PC-3 (cell line): ENCODE data around the gene ISL2.

Experiments
- EZH2 ChIP-seq: fragments of 300-600 bp; sonication (generic); IDR thresholded peaks from one replicate; pipeline ENCODE4 v1.6.1; 2017; ENCODE audit warnings: antibody characterized with exemption, mild to moderate bottlenecking, low read length; ENCODE audit not compliant: unreplicated experiment
- EZH2phosphoT487 ChIP-seq: fragments of 300-600 bp; sonication (generic); IDR thresholded peaks from 2 replicates; pipeline ENCODE4 v1.6.1; 2018; ENCODE audit warnings: mild to moderate bottlenecking, antibody characterized with exemption, low read length, borderline replicate concordance
- TF ChIP-seq, protein P1 (sequence below): fragments of 300-600 bp; sonication (generic); conservative IDR thresholded peaks from 2 replicates; pipeline ENCODE4 v1.5.1; 2017; ENCODE audit warnings: antibody characterized with exemption, low read depth, mild to moderate bottlenecking, low read length

GRCh38 chr15:76377217-76377616, 40.6 kb downstream of the ISL2 start:
- TF ChIP-seq EZH2 (no peak), EZH2phosphoT487 (no peak)
- TF ChIP-seq, protein P1, sequence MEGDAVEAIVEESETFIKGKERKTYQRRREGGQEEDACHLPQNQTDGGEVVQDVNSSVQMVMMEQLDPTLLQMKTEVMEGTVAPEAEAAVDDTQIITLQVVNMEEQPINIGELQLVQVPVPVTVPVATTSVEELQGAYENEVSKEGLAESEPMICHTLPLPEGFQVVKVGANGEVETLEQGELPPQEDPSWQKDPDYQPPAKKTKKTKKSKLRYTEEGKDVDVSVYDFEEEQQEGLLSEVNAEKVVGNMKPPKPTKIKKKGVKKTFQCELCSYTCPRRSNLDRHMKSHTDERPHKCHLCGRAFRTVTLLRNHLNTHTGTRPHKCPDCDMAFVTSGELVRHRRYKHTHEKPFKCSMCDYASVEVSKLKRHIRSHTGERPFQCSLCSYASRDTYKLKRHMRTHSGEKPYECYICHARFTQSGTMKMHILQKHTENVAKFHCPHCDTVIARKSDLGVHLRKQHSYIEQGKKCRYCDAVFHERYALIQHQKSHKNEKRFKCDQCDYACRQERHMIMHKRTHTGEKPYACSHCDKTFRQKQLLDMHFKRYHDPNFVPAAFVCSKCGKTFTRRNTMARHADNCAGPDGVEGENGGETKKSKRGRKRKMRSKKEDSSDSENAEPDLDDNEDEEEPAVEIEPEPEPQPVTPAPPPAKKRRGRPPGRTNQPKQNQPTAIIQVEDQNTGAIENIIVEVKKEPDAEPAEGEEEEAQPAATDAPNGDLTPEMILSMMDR = no peak
